ENCODE measurements around the gene PSME2. TPM values are rescaled to one million over a fixed set of nuclear protein-coding genes. Genes with fewer than 3 reads are reported as not detected.

PSME2 gene
- total and polyA plus RNA-seq, 2 experiments from 2014 or later, result 54.0 to 259 TPM

GRCh38 chr14:24151404-24152080 is 5.1 kb upstream of the PSME2 start:
- Histone ChIP-seq H4K20me1 (replicated peaks; ENCODE audit: insufficient read depth) (peaks cover 12% of the 10 kb centered on the region; the same call in 1 of the 2 replicates), H3K4me2 (no peak overlapping the region), H3K9me2 (ENCODE audit: insufficient read depth) (no peaks in the 10 kb centered on the region), H3K27me3 (ENCODE audit: insufficient read depth) (no peaks in the 10 kb centered on the region), H3K27ac (ENCODE audit: low read depth) (no peak overlapping the region), H3K36me3 (ENCODE audit: insufficient read depth) (peaks cover 33% of the 10 kb centered on the region), H3F3A (replicated peaks; ENCODE audit: low read depth) (no peaks in the 10 kb centered on the region), H3K4me3 (no peak overlapping the region), H3K4me1 (ENCODE audit: insufficient read depth) (peaks cover 6% of the 10 kb centered on the region; the same call in 1 of the 2 replicates), H3K79me2 (replicated peaks; ENCODE audit: insufficient read depth) (peaks cover 23% of the 10 kb centered on the region), H2AFZ (no peak overlapping the region)
- H3K36me3 Mint-ChIP-seq (ENCODE audit: low read depth), result peaks cover 72% of the 10 kb centered on the region
- peaks cover 11% of the 10 kb centered on the region for H3K27me3 Mint-ChIP-seq (ENCODE audit: insufficient read depth, low read depth, poor library complexity)
- ATAC-seq (no peak), DNase-seq (ENCODE audit: low spot score) (no peak)
- H3K4me3 Mint-ChIP-seq, result no peak overlapping the region
- peaks cover 10% of the 10 kb centered on the region; the same call in 2 of the 3 replicates for H3K4me1 Mint-ChIP-seq
- H3K27ac Mint-ChIP-seq, result no peak overlapping the region
- TF ChIP-seq ZNF114 (CRISPR knock-in tag; IDR thresholded peaks at IDR 0.05) (no peak), ZNF331 (CRISPR knock-in tag; IDR thresholded peaks at IDR 0.05; ENCODE audit: low read depth) (no peak), CREB1 (CRISPR knock-in tag; IDR thresholded peaks at IDR 0.05; ENCODE audit: low read depth) (no peak), JUNB (IDR thresholded peaks at IDR 0.05; ENCODE audit: unreplicated experiment) (no peak), EZH2phosphoT487 (IDR thresholded peaks at IDR 0.05; ENCODE audit: unreplicated experiment) (no peak), EZH2 (IDR thresholded peaks at IDR 0.05; ENCODE audit: low read depth, unreplicated experiment) (no peak), REST (IDR thresholded peaks at IDR 0.05; ENCODE audit: unreplicated experiment) (no peak), NANOG (IDR thresholded peaks at IDR 0.05; ENCODE audit: borderline replicate concordance) (no peak), CTCF (conservative IDR thresholded peaks at IDR 0.05; ENCODE audit: low read depth in 2 of 2) (no peak), STAT1 (IDR thresholded peaks at IDR 0.05; ENCODE audit: unreplicated experiment) (no peak), ETS1 (IDR thresholded peaks at IDR 0.05) (no peak), ZNF462 (CRISPR knock-in tag; IDR thresholded peaks at IDR 0.05) (no peak), POLR2AphosphoS5 (IDR thresholded peaks at IDR 0.05; ENCODE audit: low read depth) (no peak)
- no peaks in the 10 kb centered on the region; the same call in 2 of the 3 replicates for H3K9me3 Mint-ChIP-seq
